CD4-positive, alpha-beta T cell (primary cell): Measurements from ENCODE around the gene OR5A2. TPM values are rescaled to one million over a fixed set of nuclear protein-coding genes. Genes with fewer than 3 reads are reported as not detected.

Experiments used
- ATAC-seq: fragments of 200-7000 bp; cut with Tn5 transposase; one replicate; pipeline ENCODE4 v1.10.0; 2022; ENCODE audit warnings: mild to moderate bottlenecking; ENCODE audit not compliant: poor library complexity
- CTCF ChIA-PET: fragments of 350-600 bp; sonication (Branson Sonifier 250); formaldehyde crosslinking; loops from one replicate; lab custom pipeline; 2021; ENCODE audit warnings: antibody characterized with exemption, inconsistent platforms; lab: Charles Lee
- POLR2A ChIA-PET: fragments of 350-600 bp; sonication (Branson Sonifier 250); formaldehyde crosslinking; loops from one replicate; lab custom pipeline; 2021; ENCODE audit warnings: antibody characterized with exemption, inconsistent platforms; lab: Charles Lee
- DNase-seq, 14 experiments: peaks; one replicate each; pipeline ENCODE4 v3.0.0-alpha.2; 2013 to 2020; ENCODE audit warnings: mixed read lengths in 2 of 14
- H3K27ac ChIP-seq, 2 donors: one replicate each; pipeline versions ENCODE4 v1.5.1 to v1.7.0; 2013; ENCODE audit warnings: low read length in 2 of 2, low read depth in 1 of 2, mild to moderate bottlenecking in 1 of 2
- H3K27me3 ChIP-seq, 2 experiments: 1 replicate in 1 of 2; 2 replicates in 1 of 2; pipeline versions ENCODE4 v1.6.1 to v1.7.0; 2013; ENCODE audit warnings: low read length in 2 of 2, control low read depth in 1 of 2, mild to moderate bottlenecking in 1 of 2, moderate library complexity in 1 of 2; ENCODE audit not compliant: insufficient read depth in 2 of 2, control insufficient read depth in 1 of 2
- H3K36me3 ChIP-seq: one replicate; pipeline ENCODE4 v1.6.1; 2013; ENCODE audit warnings: low read length, control low read depth; ENCODE audit not compliant: insufficient read depth
- H3K4me1 ChIP-seq: one replicate; pipeline ENCODE4 v1.6.1; 2013; ENCODE audit warnings: low read length, control low read depth; ENCODE audit not compliant: insufficient read depth
- H3K4me3 ChIP-seq: one replicate; pipeline ENCODE4 v1.5.1; 2013; ENCODE audit warnings: mild to moderate bottlenecking, low read length, moderate library complexity
- H3K9me3 ChIP-seq, 2 experiments: 1 replicate in 1 of 2; 2 replicates in 1 of 2; pipeline versions ENCODE4 v1.6.1 to v1.7.0; 2013; ENCODE audit warnings: low read length in 2 of 2, mild to moderate bottlenecking in 2 of 2, control low read depth in 1 of 2, moderate library complexity in 1 of 2; ENCODE audit not compliant: control insufficient read depth in 1 of 2, insufficient read depth in 1 of 2
- H3K27ac Mint-ChIP-seq: one replicate; pipeline ENCODE4 v1.8.0; 2020; ENCODE audit warnings: mixed read lengths
- H3K27me3 Mint-ChIP-seq: one replicate; pipeline ENCODE4 v1.8.0; 2021; ENCODE audit warnings: mixed read lengths
- H3K36me3 Mint-ChIP-seq: one replicate; pipeline ENCODE4 v1.8.0; 2021; ENCODE audit warnings: low read depth, mixed read lengths
- H3K4me1 Mint-ChIP-seq: one replicate; pipeline ENCODE4 v1.8.0; 2021; ENCODE audit warnings: low read depth, mixed read lengths
- H3K4me3 Mint-ChIP-seq: one replicate; pipeline ENCODE4 v1.8.0; 2020; ENCODE audit warnings: mild to moderate bottlenecking, mixed read lengths
- H3K9me3 Mint-ChIP-seq: one replicate; pipeline ENCODE4 v1.8.0; 2020; ENCODE audit warnings: mixed read lengths
- intact Hi-C, 2 experiments: fragments of 100-400 bp; cut with DNase I in 1 of 2; cut with micrococcal nuclease in 1 of 2; formaldehyde crosslinking; loops; one replicate each; pipeline versions ENCODE4 v1.15.1 to v1.9.0; 2023 to 2025; cut with DNase I, micrococcal nuclease
- polyA plus RNA-seq, 2 donors: library from polyadenylated mRNA; unstranded; fragments of 120-200 nt; gene quantifications; one replicate each; pipeline ENCODE4 v1.2.1, GENCODE V29; 2013
- total RNA-seq, 174 experiments: library from RNA in 2 of 174; stranded (reverse) in 2 of 174; gene quantifications; one replicate each; pipeline ENCODE4 v1.2.3 and lab custom pipeline; 2021 to 2026
- TF ChIP-seq, protein P1 (sequence below): fragments of 200-600 bp; IDR thresholded peaks from one replicate; pipeline ENCODE4 v1.8.0; 2022; ENCODE audit warnings: antibody characterized with exemption, mild to moderate bottlenecking

OR5A2 gene
- not detected for total RNA-seq
- not detected for polyA plus RNA-seq (2013, experiment 1 of 2)
- not detected for polyA plus RNA-seq (2013, experiment 2 of 2)
- total RNA-seq (lab: John Stamatoyannopoulos, UW): 0 to 0.11 (median 0) reads per million in 172 experiments

DNA sequence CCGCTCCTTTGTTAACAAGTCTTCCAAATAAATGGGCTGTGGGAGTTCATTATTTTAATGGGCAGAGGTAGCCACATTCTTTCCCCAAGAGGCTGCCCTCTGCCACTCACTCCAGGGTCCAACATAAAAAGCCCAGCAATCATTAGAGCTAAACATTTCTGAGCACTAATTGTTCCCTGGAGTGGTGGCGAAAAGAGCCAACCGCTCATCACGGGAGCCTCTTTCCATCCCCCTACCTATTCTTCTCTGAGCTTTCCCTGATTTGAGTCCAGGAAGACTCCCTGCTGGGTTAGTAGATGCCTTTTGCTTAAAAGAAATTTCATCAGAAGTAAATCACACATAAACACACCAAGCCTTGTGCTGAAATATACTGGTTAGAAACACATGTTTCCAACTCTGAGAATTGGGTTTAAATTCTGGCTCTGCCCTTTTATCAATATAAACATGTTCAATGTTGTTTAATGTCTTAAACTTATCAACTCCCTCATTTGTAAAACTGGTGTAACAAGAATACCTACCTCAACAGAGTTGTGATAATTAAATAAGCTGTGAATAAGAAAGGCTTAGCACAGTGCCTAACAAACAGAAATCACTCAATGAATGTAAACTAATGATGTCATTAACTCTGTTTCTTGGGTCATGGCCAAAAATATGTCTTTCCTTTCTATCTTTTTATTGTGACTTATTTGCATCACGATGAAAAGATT, at the start of gene OR5A2:
Gene OR5A2, minus strand, starts transcription at position 53 of the 707 bp plus-strand sequence. CDS start 3,460 bp downstream, outside the sequence.
- H3K36me3 Mint-ChIP-seq: no peaks in the 10 kb centered on the region
- no peaks in the 10 kb centered on the region for H3K4me1 ChIP-seq
- no peak within 1 kb of the TSS for H3K27ac ChIP-seq
- CTCF ChIA-PET: no interaction called here
- H3K9me3 ChIP-seq: no peaks in the 10 kb centered on the region
- TF ChIP-seq, protein P1, sequence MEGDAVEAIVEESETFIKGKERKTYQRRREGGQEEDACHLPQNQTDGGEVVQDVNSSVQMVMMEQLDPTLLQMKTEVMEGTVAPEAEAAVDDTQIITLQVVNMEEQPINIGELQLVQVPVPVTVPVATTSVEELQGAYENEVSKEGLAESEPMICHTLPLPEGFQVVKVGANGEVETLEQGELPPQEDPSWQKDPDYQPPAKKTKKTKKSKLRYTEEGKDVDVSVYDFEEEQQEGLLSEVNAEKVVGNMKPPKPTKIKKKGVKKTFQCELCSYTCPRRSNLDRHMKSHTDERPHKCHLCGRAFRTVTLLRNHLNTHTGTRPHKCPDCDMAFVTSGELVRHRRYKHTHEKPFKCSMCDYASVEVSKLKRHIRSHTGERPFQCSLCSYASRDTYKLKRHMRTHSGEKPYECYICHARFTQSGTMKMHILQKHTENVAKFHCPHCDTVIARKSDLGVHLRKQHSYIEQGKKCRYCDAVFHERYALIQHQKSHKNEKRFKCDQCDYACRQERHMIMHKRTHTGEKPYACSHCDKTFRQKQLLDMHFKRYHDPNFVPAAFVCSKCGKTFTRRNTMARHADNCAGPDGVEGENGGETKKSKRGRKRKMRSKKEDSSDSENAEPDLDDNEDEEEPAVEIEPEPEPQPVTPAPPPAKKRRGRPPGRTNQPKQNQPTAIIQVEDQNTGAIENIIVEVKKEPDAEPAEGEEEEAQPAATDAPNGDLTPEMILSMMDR: no peak
- no peaks in the 10 kb centered on the region for H3K4me1 Mint-ChIP-seq
- intact Hi-C loops: loop anchor here in 1 of 2 experiments (5.0 kb wide), 1 partner anchor 164 kb away; no protein-coding TSS in a partner anchor
- no peak within 1 kb of the TSS for H3K4me3 Mint-ChIP-seq
- no peak for ATAC-seq
- no peak within 1 kb of the TSS for H3K27ac Mint-ChIP-seq
- peaks cover 5% of the 10 kb centered on the region for H3K27me3 Mint-ChIP-seq
- peaks cover 3 to 4% of the 10 kb centered on the region in 2 experiments for H3K27me3 ChIP-seq
- DNase-seq: no peak
- POLR2A ChIA-PET: no interaction called here
- H3K4me3 ChIP-seq: no peak within 1 kb of the TSS
- H3K9me3 Mint-ChIP-seq: no peaks in the 10 kb centered on the region
- no peaks in the 10 kb centered on the region for H3K36me3 ChIP-seq

DNA sequence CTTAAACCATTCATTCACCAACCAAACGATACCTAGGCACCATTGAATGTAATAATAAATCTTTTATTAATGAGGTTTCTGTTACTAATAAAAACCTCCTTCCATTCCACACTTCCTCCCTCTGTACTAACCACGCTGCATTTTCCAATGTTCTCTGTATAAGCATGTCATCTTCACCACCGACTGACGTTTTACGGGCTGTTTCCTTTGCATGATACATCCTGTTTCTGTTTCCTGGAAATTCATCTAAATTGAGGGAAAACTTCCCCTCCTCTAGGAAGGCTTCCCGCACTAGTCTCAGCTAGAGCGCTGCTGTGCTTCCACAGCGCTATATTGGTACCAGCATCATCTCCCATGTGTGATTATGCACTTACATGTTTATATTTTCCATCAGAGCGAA, 49.0 kb upstream of the OR5A2 start:
- no peaks in the 10 kb centered on the region for H3K4me1 ChIP-seq
- TF ChIP-seq, protein P1: no peak
- peaks cover 3 to 4% of the 10 kb centered on the region in 2 experiments for H3K27me3 ChIP-seq
- peaks cover 25% of the 10 kb centered on the region for H3K27me3 Mint-ChIP-seq
- ChIA-PET CTCF (interaction anchor here (0.6 kb wide), 1 partner anchor 131 kb away, joined by 4 read pairs; no protein-coding TSS in a partner anchor), POLR2A (no interaction called here)
- H3K9me3 ChIP-seq: no peaks in the 10 kb centered on the region
- no peaks in the 10 kb centered on the region for H3K36me3 Mint-ChIP-seq
- no peak overlapping the region for H3K27ac ChIP-seq
- intact Hi-C loops: no loop called here
- no peaks in the 10 kb centered on the region for H3K4me1 Mint-ChIP-seq
- H3K4me3 Mint-ChIP-seq: no peak overlapping the region
- H3K27ac Mint-ChIP-seq: no peak overlapping the region
- no peaks in the 10 kb centered on the region for H3K9me3 Mint-ChIP-seq
- ATAC-seq (no peak), DNase-seq (no peak)
- no peaks in the 10 kb centered on the region for H3K36me3 ChIP-seq
- H3K4me3 ChIP-seq: no peak overlapping the region

DNA sequence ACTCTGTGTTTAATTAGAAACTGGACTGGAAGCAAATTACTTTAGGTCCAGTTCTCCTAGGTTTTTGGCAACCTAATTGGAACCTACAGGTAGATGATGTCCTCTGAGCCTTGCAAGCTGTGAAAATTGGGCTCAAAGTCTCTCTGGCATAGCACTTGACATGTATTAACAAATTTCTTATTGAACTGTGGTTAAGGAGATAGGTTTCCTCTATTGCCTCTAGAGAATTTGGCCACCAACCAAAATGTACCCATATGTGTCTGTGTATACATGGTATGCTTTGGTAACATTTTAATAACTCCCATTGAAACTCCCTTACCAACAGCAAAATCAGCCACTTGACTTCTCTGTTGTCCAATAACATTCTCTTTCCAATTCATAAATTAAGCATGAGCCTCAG, 46.8 kb upstream of the OR5A2 start, which contains the start of gene OR4D10:
Gene OR4D10, plus strand, starts transcription at position 301 of the 400 bp plus-strand sequence. CDS start 4,115 bp downstream, outside the sequence.
- H3K27ac ChIP-seq: no peak within 1 kb of the TSS
- TF ChIP-seq, protein P1: no peak
- CTCF ChIA-PET: no interaction called here
- H3K4me3 Mint-ChIP-seq: no peak within 1 kb of the TSS
- no peaks in the 10 kb centered on the region for H3K36me3 ChIP-seq
- H3K27me3 Mint-ChIP-seq: peaks cover 32% of the 10 kb centered on the region
- H3K27me3 ChIP-seq: no peaks in the 10 kb centered on the region
- POLR2A ChIA-PET: interaction anchor here (0.6 kb wide), 1 partner anchor 16 kb away, joined by 3 read pairs; the partner anchor contains the start of gene OR4D6
- intact Hi-C loops: no loop called here
- no peaks in the 10 kb centered on the region for H3K36me3 Mint-ChIP-seq
- no peaks in the 10 kb centered on the region for H3K9me3 Mint-ChIP-seq
- no peaks in the 10 kb centered on the region for H3K4me1 ChIP-seq
- no peaks in the 10 kb centered on the region for H3K9me3 ChIP-seq
- no peak within 1 kb of the TSS for H3K4me3 ChIP-seq
- ATAC-seq (no peak), DNase-seq (no peak)
- no peak within 1 kb of the TSS for H3K27ac Mint-ChIP-seq
- H3K4me1 Mint-ChIP-seq: no peaks in the 10 kb centered on the region
